GM23338 (cell line): ENCODE measurements around the gene ARFGEF2.

ENCODE experiments used
- EZH2 ChIP-seq: fragments of 200-600 bp; sonication (generic); IDR thresholded peaks from one replicate; pipeline ENCODE4 v1.8.0; 2017; ENCODE audit warnings: antibody characterized with exemption, mild to moderate bottlenecking, low read depth; ENCODE audit not compliant: unreplicated experiment
- EZH2phosphoT487 ChIP-seq: fragments of 200-600 bp; sonication (generic); IDR thresholded peaks from one replicate; pipeline ENCODE4 v1.8.1; 2018; ENCODE audit warnings: antibody characterized with exemption; ENCODE audit not compliant: unreplicated experiment
- POLR2AphosphoS5 ChIP-seq: IDR thresholded peaks from 2 replicates; pipeline ENCODE4 v1.6.1; 2016; ENCODE audit warnings: antibody characterized with exemption, low read depth
- TF ChIP-seq, protein P1 (sequence below), 2 experiments: fragments of 200-600 bp in 1 of 2; sonication (generic) in 1 of 2; conservative IDR thresholded peaks; 2 replicates each; pipeline versions ENCODE4 v1.5.1 to v1.6.1; 2016 to 2017; ENCODE audit warnings: antibody characterized with exemption in 2 of 2, low read depth in 2 of 2, mild to moderate bottlenecking in 2 of 2, moderate library complexity in 1 of 2

DNA sequence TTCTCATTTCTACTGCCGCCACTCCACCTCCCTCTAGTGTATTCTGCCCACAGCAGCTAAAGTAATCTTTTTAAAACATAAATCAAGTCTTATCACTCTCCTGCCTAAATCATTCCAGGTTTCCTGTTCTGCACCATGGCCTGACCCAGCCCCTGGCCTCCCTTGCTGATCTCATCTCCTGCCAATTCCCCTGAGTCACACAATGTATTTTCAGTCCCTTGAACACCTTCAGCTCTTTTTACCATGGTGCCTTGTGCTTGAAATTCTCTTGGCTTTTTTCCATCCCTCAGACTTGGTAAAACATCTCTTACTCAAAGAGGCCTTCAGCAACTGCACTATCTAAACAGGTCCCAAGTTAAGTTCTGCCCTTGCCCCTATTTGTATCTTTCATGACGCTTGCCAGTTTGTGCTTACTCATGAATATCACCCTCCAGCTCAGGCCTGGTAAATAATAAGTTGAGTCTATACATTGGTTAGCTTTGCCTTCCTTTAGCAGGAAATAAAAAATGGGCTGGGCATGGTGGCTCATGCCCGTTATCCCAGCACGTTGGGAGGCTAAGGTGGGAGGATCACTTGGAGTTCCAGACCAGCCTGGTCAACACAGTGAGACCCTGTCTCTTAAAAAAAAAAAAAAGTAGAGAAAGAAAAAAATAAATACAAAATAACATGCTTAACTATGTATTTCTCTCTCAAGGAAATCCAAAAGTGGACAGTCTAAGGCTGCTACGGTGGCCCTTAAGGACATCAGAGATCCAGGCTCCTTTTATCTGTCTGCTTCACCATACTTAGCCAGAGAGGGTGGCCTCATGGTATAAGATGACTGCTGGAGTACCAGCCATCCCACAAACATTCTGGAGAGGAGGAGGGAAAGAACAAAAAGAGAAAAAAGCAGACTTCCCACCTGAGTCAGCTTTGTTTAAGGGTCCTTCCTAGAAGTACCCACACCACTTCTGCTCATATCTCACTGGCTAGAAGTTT is 62.2 kb downstream of the ARFGEF2 start:
- TF ChIP-seq, protein P1, sequence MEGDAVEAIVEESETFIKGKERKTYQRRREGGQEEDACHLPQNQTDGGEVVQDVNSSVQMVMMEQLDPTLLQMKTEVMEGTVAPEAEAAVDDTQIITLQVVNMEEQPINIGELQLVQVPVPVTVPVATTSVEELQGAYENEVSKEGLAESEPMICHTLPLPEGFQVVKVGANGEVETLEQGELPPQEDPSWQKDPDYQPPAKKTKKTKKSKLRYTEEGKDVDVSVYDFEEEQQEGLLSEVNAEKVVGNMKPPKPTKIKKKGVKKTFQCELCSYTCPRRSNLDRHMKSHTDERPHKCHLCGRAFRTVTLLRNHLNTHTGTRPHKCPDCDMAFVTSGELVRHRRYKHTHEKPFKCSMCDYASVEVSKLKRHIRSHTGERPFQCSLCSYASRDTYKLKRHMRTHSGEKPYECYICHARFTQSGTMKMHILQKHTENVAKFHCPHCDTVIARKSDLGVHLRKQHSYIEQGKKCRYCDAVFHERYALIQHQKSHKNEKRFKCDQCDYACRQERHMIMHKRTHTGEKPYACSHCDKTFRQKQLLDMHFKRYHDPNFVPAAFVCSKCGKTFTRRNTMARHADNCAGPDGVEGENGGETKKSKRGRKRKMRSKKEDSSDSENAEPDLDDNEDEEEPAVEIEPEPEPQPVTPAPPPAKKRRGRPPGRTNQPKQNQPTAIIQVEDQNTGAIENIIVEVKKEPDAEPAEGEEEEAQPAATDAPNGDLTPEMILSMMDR (conservative IDR thresholded peaks at IDR 0.05; ENCODE audit: low read depth in 2 of 2) = no peak
- TF ChIP-seq EZH2 (no peak), POLR2AphosphoS5 (no peak), EZH2phosphoT487 (no peak)
